NCI-H1694 treated with DMSO at 0.1 percent for 48 hours (cell line): ENCODE measurements around the gene MLLT6.

Source experiments
- DNase-seq: peaks from one replicate; lab custom pipeline; 2025; lab: John Stamatoyannopoulos, UW

MLLT6 gene

GRCh38 chr17:38728290-38728831, 23.3 kb downstream of the MLLT6 start:
- no peak for DNase-seq

- no peak for DNase-seq
Observed at GRCh38 chr17:38729368-38729885, 24.4 kb downstream of the MLLT6 start.

GRCh38 chr17:38729886-38730525, 24.9 kb downstream of the MLLT6 start, which contains the start of gene CISD3:
TSS of gene CISD3 (plus strand) at chr17:38730341. CDS start at chr17:38730359, 18 bp downstream.
- DNase-seq: peak; percentile 62

GRCh38 chr17:38730526-38731379, 25.7 kb downstream of the MLLT6 start:
- DNase-seq: no peak

GRCh38 chr17:38731526-38732294, 26.6 kb downstream of the MLLT6 start:
- DNase-seq: no peak

- no peak for DNase-seq
Observed at GRCh38 chr17:38732376-38733281, 27.6 kb downstream of the MLLT6 start.

GRCh38 chr17:38733282-38733981, 28.4 kb downstream of the MLLT6 start:
- no peak for DNase-seq

- DNase-seq: peak; percentile 15
Observed at GRCh38 chr17:38733982-38734973, 29.2 kb downstream of the MLLT6 start.

- DNase-seq: peak; percentile 12
Observed at GRCh38 chr17:38735161-38735997, 30.3 kb downstream of the MLLT6 start.

GRCh38 chr17:38738007-38738662, 33.1 kb downstream of the MLLT6 start:
- DNase-seq: no peak

- DNase-seq: no peak
Observed at GRCh38 chr17:38738686-38739085, 33.6 kb downstream of the MLLT6 start.

- DNase-seq: no peak
Observed at GRCh38 chr17:38739305-38739704, 34.2 kb downstream of the MLLT6 start.

- no peak for DNase-seq
Observed at GRCh38 chr17:38740044-38740443, 35.0 kb downstream of the MLLT6 start.

- DNase-seq: no peak
Observed at GRCh38 chr17:38740806-38741205, 35.7 kb downstream of the MLLT6 start.

- no peak for DNase-seq
Observed at GRCh38 chr17:38741461-38741860, 36.4 kb downstream of the MLLT6 start.

GRCh38 chr17:38741921-38742410, 36.9 kb downstream of the MLLT6 start:
- DNase-seq: no peak
